ENCODE results near the gene SLC41A3. TPM values are rescaled to one million over a fixed set of nuclear protein-coding genes. Genes with fewer than 3 reads are reported as not detected.
A peak's percentile ranks its signal among the peaks of the same experiment; 100 is the strongest.

Gene SLC41A3
- total RNA-seq, 1 donor from 2014 or later, result 31.6 TPM

DNA sequence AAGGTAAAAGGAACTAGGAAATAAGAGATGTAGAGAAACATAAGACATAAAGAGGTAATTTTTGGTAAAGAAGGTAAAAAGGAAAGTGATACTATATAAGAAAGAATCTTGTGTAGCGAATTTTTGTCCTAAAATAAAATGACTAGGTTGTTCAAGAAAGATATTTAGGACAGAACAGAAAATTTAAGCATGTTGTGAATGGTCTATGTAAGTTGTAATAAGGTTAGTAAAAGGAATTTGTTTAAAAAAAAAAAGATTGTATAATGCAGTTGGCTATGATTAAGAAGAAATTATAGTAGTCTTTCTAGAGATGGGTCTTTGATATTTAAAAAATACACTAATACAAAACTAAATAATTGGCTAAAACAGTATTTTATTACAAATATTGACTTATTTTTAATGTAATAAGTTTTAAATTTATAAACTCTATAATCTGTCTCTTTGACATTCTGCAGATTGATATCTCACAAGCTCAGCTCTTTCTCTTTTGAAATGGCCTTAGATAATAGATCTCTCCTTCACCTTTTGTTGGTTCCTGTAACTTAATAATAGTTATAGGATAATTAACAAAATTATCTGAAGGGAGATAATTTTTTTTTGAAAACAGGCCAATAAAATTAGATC lies 3.7 kb upstream of the SLC41A3 start:
- H3K79me2 ChIP-seq (ENCODE audit: insufficient read depth, low read length), result no peaks in the 10 kb centered on the region
- H3K9me3 ChIP-seq (ENCODE audit: insufficient read depth, low read depth, low read length), result peaks cover 2% of the 10 kb centered on the region
- no peak for TF ChIP-seq EZH2 (IDR thresholded peaks at IDR 0.05; ENCODE audit: insufficient read depth, low read length)
- TF ChIP-seq, protein P1, sequence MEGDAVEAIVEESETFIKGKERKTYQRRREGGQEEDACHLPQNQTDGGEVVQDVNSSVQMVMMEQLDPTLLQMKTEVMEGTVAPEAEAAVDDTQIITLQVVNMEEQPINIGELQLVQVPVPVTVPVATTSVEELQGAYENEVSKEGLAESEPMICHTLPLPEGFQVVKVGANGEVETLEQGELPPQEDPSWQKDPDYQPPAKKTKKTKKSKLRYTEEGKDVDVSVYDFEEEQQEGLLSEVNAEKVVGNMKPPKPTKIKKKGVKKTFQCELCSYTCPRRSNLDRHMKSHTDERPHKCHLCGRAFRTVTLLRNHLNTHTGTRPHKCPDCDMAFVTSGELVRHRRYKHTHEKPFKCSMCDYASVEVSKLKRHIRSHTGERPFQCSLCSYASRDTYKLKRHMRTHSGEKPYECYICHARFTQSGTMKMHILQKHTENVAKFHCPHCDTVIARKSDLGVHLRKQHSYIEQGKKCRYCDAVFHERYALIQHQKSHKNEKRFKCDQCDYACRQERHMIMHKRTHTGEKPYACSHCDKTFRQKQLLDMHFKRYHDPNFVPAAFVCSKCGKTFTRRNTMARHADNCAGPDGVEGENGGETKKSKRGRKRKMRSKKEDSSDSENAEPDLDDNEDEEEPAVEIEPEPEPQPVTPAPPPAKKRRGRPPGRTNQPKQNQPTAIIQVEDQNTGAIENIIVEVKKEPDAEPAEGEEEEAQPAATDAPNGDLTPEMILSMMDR (IDR thresholded peaks at IDR 0.05; ENCODE audit: insufficient read depth, low read depth, low read length), result no peak
- H4K20me1 ChIP-seq (ENCODE audit: insufficient read depth, low read length), result no peaks in the 10 kb centered on the region
- H3K27me3 ChIP-seq (ENCODE audit: insufficient read depth, low read length), result no peaks in the 10 kb centered on the region
- Mint-ChIP-seq H3K4me3 (ENCODE audit: unreplicated experiment) (no peak overlapping the region), H3K27ac (ENCODE audit: unreplicated experiment) (no peak overlapping the region), H3K27me3 (ENCODE audit: low read depth, unreplicated experiment) (no peaks in the 10 kb centered on the region), H3K9me3 (ENCODE audit: unreplicated experiment) (peaks cover 20% of the 10 kb centered on the region), H3K36me3 (ENCODE audit: low read depth, unreplicated experiment) (peaks cover 2% of the 10 kb centered on the region), H3K4me1 (ENCODE audit: low read depth, unreplicated experiment) (peaks cover 2% of the 10 kb centered on the region)
- H3K4me2 ChIP-seq (ENCODE audit: low read length), result no peak overlapping the region
- H3K4me1 ChIP-seq (ENCODE audit: insufficient read depth, low read length), result no peaks in the 10 kb centered on the region
- no peak overlapping the region for H3K9ac ChIP-seq (ENCODE audit: low read length)
- no peak overlapping the region for H2AFZ ChIP-seq (ENCODE audit: low read depth, low read length)
- no peak for DNase-seq (ENCODE audit: low read depth)
- H3K4me3 ChIP-seq (ENCODE audit: insufficient read depth, low read depth, low read length), result no peak overlapping the region
- FAIRE-seq, result no peak
- H3K27ac ChIP-seq (ENCODE audit: low read depth, low read length), result no peak overlapping the region
- H3K36me3 ChIP-seq (ENCODE audit: insufficient read depth, low read length), result no peaks in the 10 kb centered on the region

DNA sequence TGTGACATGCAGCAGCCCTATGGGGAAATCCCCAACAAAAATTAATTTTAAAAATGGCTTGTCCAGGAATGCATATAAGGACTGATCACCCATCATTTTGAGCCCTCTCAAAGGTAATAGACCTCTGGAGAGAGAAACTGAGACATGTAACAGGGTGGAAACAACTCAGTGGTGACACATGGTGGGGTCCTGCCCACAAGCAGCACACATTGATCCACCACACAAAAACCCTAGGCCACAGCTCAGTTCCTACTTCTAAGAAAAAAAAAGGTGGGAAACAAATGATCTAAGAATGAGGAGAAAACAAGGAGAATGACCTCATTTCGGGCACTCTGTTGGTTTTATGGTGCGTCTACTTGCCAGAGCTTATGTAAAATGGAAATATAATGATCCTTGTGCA lies 1.9 kb upstream of the SLC41A3 start:
- H3K4me3 ChIP-seq (ENCODE audit: insufficient read depth, low read depth, low read length), result no peak overlapping the region

DNA sequence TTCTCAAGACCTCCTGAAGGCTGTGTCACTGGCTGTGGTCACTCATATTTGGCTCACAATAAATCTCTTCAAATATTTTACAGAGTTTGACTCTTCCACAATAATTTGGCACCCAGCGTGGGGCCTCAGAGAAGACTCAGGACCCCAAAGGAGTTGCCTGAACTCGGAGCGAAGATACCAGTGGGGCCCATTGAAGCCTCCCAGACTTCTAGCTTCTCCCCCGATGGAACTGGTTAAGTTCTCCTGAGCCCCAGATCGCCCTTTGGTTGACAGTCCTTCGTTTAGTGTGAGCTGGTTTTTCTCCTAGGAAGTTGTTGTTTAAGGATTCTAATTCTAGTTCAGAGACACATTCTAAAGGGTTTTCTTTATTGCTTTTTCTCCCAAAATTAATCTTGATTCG lies 1.4 kb upstream of the SLC41A3 start:
- Histone ChIP-seq H3K36me3 (ENCODE audit: insufficient read depth, low read length) (no peaks in the 10 kb centered on the region), H3K9ac (ENCODE audit: low read length) (no peak overlapping the region), H3K4me3 (ENCODE audit: insufficient read depth, low read depth, low read length) (no peak overlapping the region), H3K9me3 (ENCODE audit: insufficient read depth, low read depth, low read length) (no peaks in the 10 kb centered on the region), H3K27ac (ENCODE audit: low read depth, low read length) (no peak overlapping the region), H3K27me3 (ENCODE audit: insufficient read depth, low read length) (no peaks in the 10 kb centered on the region), H2AFZ (ENCODE audit: low read depth, low read length) (no peak overlapping the region), H4K20me1 (ENCODE audit: insufficient read depth, low read length) (peaks cover 6% of the 10 kb centered on the region), H3K79me2 (ENCODE audit: insufficient read depth, low read length) (peaks cover 4% of the 10 kb centered on the region), H3K4me2 (ENCODE audit: low read length) (no peak overlapping the region), H3K4me1 (ENCODE audit: insufficient read depth, low read length) (peaks cover 4% of the 10 kb centered on the region)
- H3K9me3 Mint-ChIP-seq (ENCODE audit: unreplicated experiment), result peaks cover 11% of the 10 kb centered on the region
- no peaks in the 10 kb centered on the region for H3K36me3 Mint-ChIP-seq (ENCODE audit: low read depth, unreplicated experiment)
- DNase-seq (ENCODE audit: low read depth), result no peak
- no peak for TF ChIP-seq EZH2 (IDR thresholded peaks at IDR 0.05; ENCODE audit: insufficient read depth, low read length)
- TF ChIP-seq, protein P1 (IDR thresholded peaks at IDR 0.05; ENCODE audit: insufficient read depth, low read depth, low read length), result no peak
- no peaks in the 10 kb centered on the region for H3K27me3 Mint-ChIP-seq (ENCODE audit: low read depth, unreplicated experiment)
- no peak overlapping the region for H3K27ac Mint-ChIP-seq (ENCODE audit: unreplicated experiment)
- FAIRE-seq, result no peak
- H3K4me3 Mint-ChIP-seq (ENCODE audit: unreplicated experiment), result peak overlapping the region; percentile 81
- H3K4me1 Mint-ChIP-seq (ENCODE audit: low read depth, unreplicated experiment), result peaks cover 2% of the 10 kb centered on the region

More for the DNA sequence above, 1.9 kb upstream of the SLC41A3 start:
- no peak overlapping the region for H3K27ac ChIP-seq (ENCODE audit: low read depth, low read length)
- H2AFZ ChIP-seq (ENCODE audit: low read depth, low read length), result no peak overlapping the region
- Mint-ChIP-seq H3K27me3 (ENCODE audit: low read depth, unreplicated experiment) (no peaks in the 10 kb centered on the region), H3K36me3 (ENCODE audit: low read depth, unreplicated experiment) (no peaks in the 10 kb centered on the region), H3K27ac (ENCODE audit: unreplicated experiment) (no peak overlapping the region), H3K4me3 (ENCODE audit: unreplicated experiment) (no peak overlapping the region), H3K4me1 (ENCODE audit: low read depth, unreplicated experiment) (peaks cover 2% of the 10 kb centered on the region), H3K9me3 (ENCODE audit: unreplicated experiment) (peaks cover 11% of the 10 kb centered on the region)
- no peaks in the 10 kb centered on the region for H3K9me3 ChIP-seq (ENCODE audit: insufficient read depth, low read depth, low read length)
- no peak overlapping the region for H3K9ac ChIP-seq (ENCODE audit: low read length)
- H3K4me2 ChIP-seq (ENCODE audit: low read length), result no peak overlapping the region
- no peaks in the 10 kb centered on the region for H3K27me3 ChIP-seq (ENCODE audit: insufficient read depth, low read length)
- peaks cover 4% of the 10 kb centered on the region for H3K79me2 ChIP-seq (ENCODE audit: insufficient read depth, low read length)
- H4K20me1 ChIP-seq (ENCODE audit: insufficient read depth, low read length), result peaks cover 6% of the 10 kb centered on the region
- DNase-seq (ENCODE audit: low read depth) (no peak), FAIRE-seq (no peak)
- peaks cover 4% of the 10 kb centered on the region for H3K4me1 ChIP-seq (ENCODE audit: insufficient read depth, low read length)
- no peaks in the 10 kb centered on the region for H3K36me3 ChIP-seq (ENCODE audit: insufficient read depth, low read length)
- TF ChIP-seq, protein P1 (IDR thresholded peaks at IDR 0.05; ENCODE audit: insufficient read depth, low read depth, low read length), result no peak
- TF ChIP-seq EZH2 (IDR thresholded peaks at IDR 0.05; ENCODE audit: insufficient read depth, low read length), result no peak
